Esophagus squamous epithelium (tissue), 5 donors: ENCODE results near the gene CDK11A. TPM values are rescaled to one million over a fixed set of nuclear protein-coding genes. Genes with fewer than 3 reads are reported as not detected.

Experiments
- DNase-seq: peaks from one replicate; lab custom pipeline; 2025; lab: John Stamatoyannopoulos, UW
- H3K27ac ChIP-seq, 4 donors: fragments of 200-600 bp; sonication (generic); one replicate each; pipeline ENCODE4 v1.5.1; 2016 to 2019; ENCODE audit warnings: mild to moderate bottlenecking in 1 of 4
- H3K27me3 ChIP-seq, 4 donors: fragments of 200-600 bp; sonication (generic); 1 replicate in 3 of 4; 2 replicates in 1 of 4; pipeline versions ENCODE4 v1.5.1 to v1.6.0; 2017 to 2021; ENCODE audit warnings: antibody characterized with exemption in 1 of 4
- H3K36me3 ChIP-seq, 3 donors: fragments of 200-600 bp; sonication (generic); one replicate each; pipeline ENCODE4 v1.5.1; 2016 to 2019
- H3K4me1 ChIP-seq, 3 donors: fragments of 200-600 bp; sonication (generic); one replicate each; pipeline ENCODE4 v1.5.1; 2017 to 2019
- H3K4me3 ChIP-seq, 4 donors: fragments of 200-600 bp; sonication (generic); 1 replicate in 3 of 4; 2 replicates in 1 of 4; pipeline ENCODE4 v1.5.1; 2016 to 2019; ENCODE audit warnings: mild to moderate bottlenecking in 2 of 4, moderate library complexity in 1 of 4
- H3K9me3 ChIP-seq, 3 donors: fragments of 200-600 bp; sonication (generic); one replicate each; pipeline ENCODE4 v1.5.1; 2016 to 2019
- CTCF ChIP-seq, 6 experiments: fragments of 450-650 bp in 4 of 6; fragments of 200-600 bp in 2 of 6; sonication (generic) in 2 of 6; IDR thresholded peaks; one replicate each; pipeline ENCODE4 v1.5.1; 2016 to 2019; ENCODE audit warnings: antibody characterized with exemption in 6 of 6, mild to moderate bottlenecking in 4 of 6, moderate library complexity in 4 of 6
- POLR2A ChIP-seq, 4 donors: fragments of 450-650 bp; IDR thresholded peaks; one replicate each; pipeline ENCODE4 v1.6.1; 2017; ENCODE audit warnings: antibody characterized with exemption in 4 of 4, mild to moderate bottlenecking in 4 of 4, moderate library complexity in 3 of 4
- WGBS, 2 donors: methylation state at CpG; one replicate each; pipeline ENCODE4 v1.1.5; 2018; 5-methylcytosine and 5-hydroxymethylcytosine counted together
- intact Hi-C: fragments of 100-400 bp; cut with DNase I; formaldehyde crosslinking; loops from one replicate; pipeline ENCODE4 v1.15.0; 2022
- total RNA-seq, 4 donors: library from RNA; depleted of rRNA; stranded (reverse); fragments of >200 nt; gene quantifications; one replicate each; pipeline ENCODE4 v1.1.0, GENCODE V29; 2016
- donor health status: DM: yes; HTN: yes; CAD: no.

The CDK11A gene
- total RNA-seq, 4 donors from 2014 or later = 12.7 to 32.2 (median 22.4) TPM

GRCh38 chr1:1755426-1755825 lies 31.3 kb upstream of the CDK11A start:
- Histone ChIP-seq H3K9me3 (no peaks in the 10 kb centered on the region), H3K27ac (no peak overlapping the region), H3K4me1 (peaks cover 14 to 20% (median 14%) of the 10 kb centered on the region in 3 donors), H3K4me3 (no peak overlapping the region), H3K36me3 (peaks cover 34 to 85% (median 42%) of the 10 kb centered on the region in 3 donors), H3K27me3 (no peaks in the 10 kb centered on the region)
- DNase-seq = no peak
- intact Hi-C loops = loop anchor here (10.0 kb wide), 1 partner anchor 149 kb away; no protein-coding TSS in a partner anchor
- TF ChIP-seq POLR2A (IDR thresholded peaks at IDR 0.05) = no peak
- TF ChIP-seq CTCF (IDR thresholded peaks at IDR 0.05) = no peak
- WGBS, 2 donors = 92 to 97% methylated on average over 7 to 11 of the region's 19 CpGs

DNA sequence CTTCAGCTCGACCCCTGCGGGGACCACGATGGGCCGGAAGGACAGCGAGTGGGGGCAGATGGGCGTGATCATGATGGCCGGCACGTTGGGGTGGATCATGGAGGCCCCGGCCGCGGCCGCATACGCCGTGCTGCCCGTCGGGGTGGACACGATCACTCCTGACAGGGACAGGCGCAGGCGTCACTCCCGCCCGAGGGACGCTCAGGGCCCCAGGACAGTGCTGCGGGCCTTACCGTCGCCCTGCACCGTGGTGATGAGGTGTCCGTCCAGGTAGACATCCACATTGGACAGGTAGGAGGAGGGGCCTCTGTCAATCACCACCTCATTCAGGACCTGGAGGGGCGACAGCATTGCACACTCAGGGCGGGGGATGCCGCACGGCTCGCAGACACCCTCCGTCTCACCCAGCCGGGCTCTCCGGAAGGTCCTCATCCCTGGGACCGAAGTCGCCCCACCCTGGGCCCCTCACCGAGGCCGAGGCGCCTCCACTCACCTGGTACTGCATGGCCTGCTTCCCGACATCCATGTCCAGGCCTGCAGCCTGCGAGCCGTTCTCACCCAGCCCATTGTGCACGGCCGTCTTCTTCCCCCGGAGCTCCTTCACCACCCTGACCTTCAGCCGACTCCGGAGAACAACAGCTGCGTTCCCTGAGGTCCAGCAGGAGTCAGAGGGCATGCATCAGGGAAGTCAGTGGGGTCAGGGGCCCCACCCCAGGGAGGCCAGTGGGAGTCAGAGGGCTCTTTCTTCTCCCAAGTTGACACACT lies 30.1 kb upstream of the CDK11A start:
- Histone ChIP-seq H3K27me3 (no peaks in the 10 kb centered on the region), H3K9me3 (no peaks in the 10 kb centered on the region), H3K4me1 (peaks cover 12 to 15% (median 14%) of the 10 kb centered on the region in 3 donors), H3K27ac (no peak overlapping the region), H3K36me3 (peaks cover 29 to 73% (median 32%) of the 10 kb centered on the region in 3 donors), H3K4me3 (no peak overlapping the region)
- TF ChIP-seq POLR2A (IDR thresholded peaks at IDR 0.05) (no peak), CTCF (IDR thresholded peaks at IDR 0.05) (no peak)
- no peak for DNase-seq
- intact Hi-C loops = loop anchor here (10.0 kb wide), 1 partner anchor 151 kb away; no protein-coding TSS in a partner anchor
- WGBS, 2 donors = 87 to 89% methylated on average over 28 to 31 of the region's 49 CpGs

DNA sequence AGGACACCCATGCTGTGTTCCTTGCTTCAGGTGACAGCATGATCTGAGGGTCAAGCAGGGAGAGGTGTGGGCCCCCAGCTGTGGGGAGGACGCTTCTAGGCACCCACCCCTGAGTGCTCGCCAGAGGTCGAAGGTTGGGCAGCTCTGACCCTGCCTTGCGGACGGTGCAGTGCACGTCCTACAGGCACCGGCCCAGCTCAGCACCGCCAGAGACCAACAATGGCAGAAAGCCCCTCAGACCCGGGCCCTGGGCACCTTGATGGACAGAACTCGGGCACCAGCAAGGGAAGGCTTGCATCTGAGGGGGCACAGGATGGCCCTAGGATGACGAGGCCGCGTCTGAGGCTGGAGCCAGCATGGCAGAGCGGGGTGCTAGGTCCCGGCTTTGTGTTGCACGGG lies 29.4 kb upstream of the CDK11A start:
- H3K27ac ChIP-seq = no peak overlapping the region
- no peaks in the 10 kb centered on the region for H3K27me3 ChIP-seq
- H3K4me1 ChIP-seq = peaks cover 6 to 9% (median 8%) of the 10 kb centered on the region in 3 donors
- no peak overlapping the region for H3K4me3 ChIP-seq
- WGBS, 2 donors = 74 to 94% methylated on average over 4 to 6 of the region's 16 CpGs
- peaks cover 29 to 67% (median 32%) of the 10 kb centered on the region in 3 donors for H3K36me3 ChIP-seq
- H3K9me3 ChIP-seq = no peaks in the 10 kb centered on the region
- intact Hi-C loops = loop anchor here (10.0 kb wide), 1 partner anchor 151 kb away; no protein-coding TSS in a partner anchor
- DNase-seq = no peak
- no peak for TF ChIP-seq CTCF (IDR thresholded peaks at IDR 0.05)
- no peak for TF ChIP-seq POLR2A (IDR thresholded peaks at IDR 0.05)

DNA sequence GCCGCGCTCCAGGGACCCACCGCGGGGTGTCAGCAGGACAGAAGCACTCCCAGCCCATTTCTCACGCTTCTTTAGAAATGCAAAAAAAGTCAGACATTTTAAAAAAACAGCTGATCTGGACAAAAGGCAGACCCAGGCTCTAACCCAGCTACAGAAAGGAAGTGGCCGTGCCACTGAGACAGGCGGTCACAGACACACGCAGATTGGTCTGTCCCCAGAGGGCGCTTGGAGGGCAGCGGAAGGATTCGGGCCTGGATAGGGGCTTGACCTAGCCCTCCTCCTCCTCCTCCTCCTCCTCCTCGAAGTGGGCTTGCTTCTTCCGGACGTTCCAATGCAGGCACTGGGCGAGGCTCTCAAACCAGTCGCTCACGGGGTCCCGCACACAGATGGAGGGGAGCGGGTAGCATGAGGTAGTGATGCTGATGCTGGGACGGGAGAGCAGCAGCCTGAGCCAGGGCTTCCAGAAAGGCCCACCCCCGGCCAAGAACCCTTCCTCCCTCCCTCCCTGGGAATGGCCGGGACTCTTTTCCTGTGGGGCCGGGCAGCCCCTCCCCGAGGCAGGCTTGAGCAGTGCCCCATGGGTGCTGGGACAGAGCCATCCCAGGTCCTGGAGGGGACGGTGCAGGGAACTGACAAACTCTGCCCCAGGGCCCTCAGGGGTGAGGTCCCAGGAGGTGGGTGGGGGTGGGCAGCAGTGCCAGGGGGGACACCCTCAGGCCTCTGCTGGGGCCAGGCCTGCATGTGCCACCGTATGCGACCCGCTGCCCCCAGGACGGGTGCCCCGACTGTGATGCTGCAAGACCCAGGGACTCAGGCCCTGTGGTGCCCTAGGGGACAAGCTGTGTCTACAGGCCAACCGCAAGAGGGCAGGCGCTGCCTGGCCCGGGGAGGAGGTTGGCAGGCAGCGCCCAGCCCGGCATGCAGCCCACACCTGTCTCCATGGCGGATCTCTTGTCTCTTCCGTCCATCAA lies 28.8 kb upstream of the CDK11A start:
- TF ChIP-seq CTCF (IDR thresholded peaks at IDR 0.05) = no peak
- no peak for TF ChIP-seq POLR2A (IDR thresholded peaks at IDR 0.05)
- H3K4me1 ChIP-seq = peaks cover 0 to 2% (median under 1%) of the 10 kb centered on the region in 3 donors
- no peak overlapping the region for H3K4me3 ChIP-seq
- H3K27me3 ChIP-seq = no peaks in the 10 kb centered on the region
- intact Hi-C loops = loop anchor here (10.0 kb wide), 1 partner anchor 152 kb away; no protein-coding TSS in a partner anchor
- H3K27ac ChIP-seq = no peak overlapping the region
- peaks cover 24 to 60% (median 32%) of the 10 kb centered on the region in 3 donors for H3K36me3 ChIP-seq
- WGBS, 2 donors = 84 to 89% methylated on average over 9 to 17 of the region's 37 CpGs
- DNase-seq = no peak
- H3K9me3 ChIP-seq = no peaks in the 10 kb centered on the region
